GM21717 (cell line): Measurements from ENCODE around the gene MESP2.

ENCODE experiments used
- ATAC-seq: cut with Tn5 transposase; IDR thresholded peaks from one replicate; pipeline ENCODE4 v1.9.1; 2021; ENCODE audit warnings: mild to moderate bottlenecking, moderate library complexity; ENCODE audit not compliant: unreplicated experiment

The MESP2 gene

GRCh38 chr15:89812847-89813320 is 36.8 kb downstream of the MESP2 start:
- no peak for ATAC-seq

- ATAC-seq = no peak
Measured at GRCh38 chr15:89813381-89814111, 37.4 kb downstream of the MESP2 start.

- no peak for ATAC-seq
Measured at GRCh38 chr15:89814112-89814742, 38.1 kb downstream of the MESP2 start.

GRCh38 chr15:89815769-89816168 is 39.6 kb downstream of the MESP2 start:
- no peak for ATAC-seq

GRCh38 chr15:89817701-89818280 is 41.7 kb downstream of the MESP2 start:
- ATAC-seq = no peak

- no peak for ATAC-seq
Measured at GRCh38 chr15:89818287-89818686, 42.2 kb downstream of the MESP2 start.

GRCh38 chr15:89820666-89821611 is 44.8 kb downstream of the MESP2 start:
- ATAC-seq = no peak

GRCh38 chr15:89822026-89822425 is 45.9 kb downstream of the MESP2 start:
- no peak for ATAC-seq

GRCh38 chr15:89822611-89822950 is 46.4 kb downstream of the MESP2 start:
- no peak for ATAC-seq

GRCh38 chr15:89822951-89823711 is 47.0 kb downstream of the MESP2 start:
- ATAC-seq = no peak

- ATAC-seq = no peak
Measured at GRCh38 chr15:89823836-89824606, 47.9 kb downstream of the MESP2 start.

- ATAC-seq = no peak
Measured at GRCh38 chr15:89824607-89824867, 48.4 kb downstream of the MESP2 start.

- no peak for ATAC-seq
Measured at GRCh38 chr15:89825271-89825940, 49.3 kb downstream of the MESP2 start.

- no peak for ATAC-seq
Measured at GRCh38 chr15:89826671-89827655, 50.8 kb downstream of the MESP2 start.

GRCh38 chr15:89827829-89828228 is 51.7 kb downstream of the MESP2 start:
- ATAC-seq = no peak
